Esophagus (tissue), 2 donors: ENCODE measurements around the gene ANKS1B. TPM values are rescaled to one million over a fixed set of nuclear protein-coding genes. Genes with fewer than 3 reads are reported as not detected.

Source experiments
- H3K27ac ChIP-seq, 2 donors: one replicate each; pipeline ENCODE4 v1.5.1; 2013; ENCODE audit warnings: low read depth in 2 of 2, mild to moderate bottlenecking in 2 of 2, inconsistent platforms in 1 of 2, low read length in 1 of 2, moderate library complexity in 1 of 2
- H3K27me3 ChIP-seq, 2 donors: one replicate each; pipeline ENCODE4 v1.6.1; 2013; ENCODE audit warnings: low read length in 2 of 2, control low read depth in 1 of 2, mild to moderate bottlenecking in 1 of 2; ENCODE audit not compliant: insufficient read depth in 2 of 2, control insufficient read depth in 1 of 2
- H3K36me3 ChIP-seq, 2 donors: one replicate each; pipeline ENCODE4 v1.6.1; 2013; ENCODE audit warnings: low read length in 1 of 2; ENCODE audit not compliant: control insufficient read depth in 2 of 2, insufficient read depth in 2 of 2
- H3K4me1 ChIP-seq, 2 donors: one replicate each; pipeline ENCODE4 v1.6.1; 2013; ENCODE audit warnings: low read length in 1 of 2; ENCODE audit not compliant: control insufficient read depth in 2 of 2, insufficient read depth in 2 of 2
- H3K4me3 ChIP-seq, 2 donors: one replicate each; pipeline ENCODE4 v1.5.1; 2013; ENCODE audit warnings: low read length in 2 of 2, mild to moderate bottlenecking in 2 of 2, low read depth in 1 of 2, moderate library complexity in 1 of 2
- H3K9me3 ChIP-seq, 2 donors: one replicate each; pipeline ENCODE4 v1.6.1; 2013; ENCODE audit warnings: mild to moderate bottlenecking in 2 of 2, low read depth in 1 of 2, low read length in 1 of 2, moderate library complexity in 1 of 2; ENCODE audit not compliant: control insufficient read depth in 2 of 2, insufficient read depth in 1 of 2
- WGBS, 2 donors: extraction: QIAGEN DNeasy Blood & Tissue Kit; methylation state at CpG; one replicate each; pipeline ENCODE4 v1.1.7; 2013; 5-methylcytosine and 5-hydroxymethylcytosine counted together
- polyA plus RNA-seq, 2 donors: library from polyadenylated mRNA; stranded (reverse); fragments of 200-250 nt; gene quantifications; one replicate each; pipeline ENCODE4 v1.2.3, GENCODE V29; 2013
- donor health status: healthy with polysubstance abuse.
- donor health status: Bipolar disorder and iron deficiency.

The ANKS1B gene
- polyA plus RNA-seq, 2 donors = 0.85 to 1.0 TPM

DNA sequence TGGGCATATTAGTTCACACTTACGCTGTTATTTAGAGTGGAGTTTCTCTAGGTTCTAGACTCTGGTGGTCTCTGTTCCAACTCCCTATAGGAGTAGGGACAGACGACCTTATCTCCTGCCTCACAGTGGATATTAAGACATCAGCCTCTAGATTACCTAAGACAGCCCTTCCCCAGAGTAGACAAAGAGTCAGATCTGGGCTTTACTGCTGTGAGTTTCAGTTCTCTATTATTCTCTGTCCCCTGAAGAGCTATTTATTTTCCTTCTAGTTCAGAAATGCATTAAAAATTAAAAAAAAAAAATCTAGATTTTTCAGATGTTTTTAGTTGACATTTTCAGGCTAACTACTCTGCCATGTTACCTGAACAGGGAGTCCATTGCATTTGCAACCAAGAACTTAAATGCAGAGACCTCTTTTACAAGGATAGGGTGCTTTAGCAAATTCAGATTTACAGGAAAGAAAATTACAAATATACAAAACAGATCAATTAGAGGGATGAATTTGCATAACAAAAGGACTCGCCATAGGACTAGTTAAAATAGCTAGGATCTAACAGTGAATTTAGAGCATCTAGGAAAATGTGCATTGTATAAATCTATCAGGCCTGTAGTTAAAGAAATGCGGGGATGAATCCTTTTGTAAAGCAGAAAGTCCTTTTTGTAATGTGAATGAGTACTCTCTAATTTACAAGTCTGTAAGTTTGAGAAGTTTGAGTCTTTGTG is 958.2 kb downstream of the ANKS1B start:
- H3K9me3 ChIP-seq = no peaks in the 10 kb centered on the region
- H3K4me3 ChIP-seq = no peak overlapping the region
- H3K4me1 ChIP-seq = peaks cover 0 to 4% of the 10 kb centered on the region in 2 donors
- H3K27me3 ChIP-seq = no peaks in the 10 kb centered on the region
- H3K36me3 ChIP-seq = no peaks in the 10 kb centered on the region
- 91% methylated on average over 4 of the region's 4 CpGs for WGBS, 2 donors
- no peak overlapping the region for H3K27ac ChIP-seq

DNA sequence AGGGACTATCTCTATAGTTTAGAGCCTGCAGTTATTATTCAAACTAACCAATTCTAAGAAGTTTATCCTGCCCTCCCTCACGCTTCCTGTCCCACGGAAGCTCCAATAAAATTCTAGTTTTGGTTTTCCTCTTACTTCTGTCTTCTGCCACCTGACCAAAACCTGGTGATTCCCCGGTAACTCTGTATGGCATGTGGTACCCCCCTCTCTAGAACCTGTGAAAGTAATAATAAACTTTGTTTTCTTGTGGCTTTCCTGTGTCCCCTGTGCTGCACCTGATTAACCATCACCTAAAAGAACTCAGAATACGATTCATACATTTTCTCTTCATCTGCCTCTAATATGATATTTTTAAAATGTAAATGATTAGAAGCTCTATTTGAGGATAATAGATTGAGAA is 959.9 kb downstream of the ANKS1B start:
- Histone ChIP-seq H3K4me3 (no peak overlapping the region), H3K9me3 (no peaks in the 10 kb centered on the region), H3K27me3 (no peaks in the 10 kb centered on the region), H3K27ac (no peak overlapping the region), H3K36me3 (no peaks in the 10 kb centered on the region), H3K4me1 (peaks cover 0 to under 1% of the 10 kb centered on the region in 2 donors)
- WGBS, 2 donors = 86 to 90% methylated on average over 4 of the region's 4 CpGs

DNA sequence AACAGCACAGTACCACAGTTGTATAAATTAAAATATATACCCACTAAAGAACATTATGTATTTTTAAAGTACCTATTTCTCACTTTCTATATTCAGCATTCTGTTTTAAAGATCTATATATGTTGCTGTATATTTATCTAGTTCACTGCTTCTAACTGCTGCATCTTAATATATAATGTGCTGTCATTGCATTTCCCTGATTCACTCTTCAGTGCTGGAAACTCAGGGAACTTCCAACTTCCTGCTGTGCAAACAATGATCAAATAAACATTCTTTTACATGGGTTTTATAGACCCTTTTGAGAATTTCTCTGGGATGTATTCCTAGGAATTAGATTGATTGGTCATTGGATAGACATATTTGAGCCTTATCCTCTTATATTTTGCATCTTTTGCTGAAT is 960.5 kb downstream of the ANKS1B start:
- Histone ChIP-seq H3K4me3 (no peak overlapping the region), H3K9me3 (no peaks in the 10 kb centered on the region), H3K27me3 (no peaks in the 10 kb centered on the region), H3K27ac (no peak overlapping the region), H3K4me1 (no peaks in the 10 kb centered on the region), H3K36me3 (no peaks in the 10 kb centered on the region)

DNA sequence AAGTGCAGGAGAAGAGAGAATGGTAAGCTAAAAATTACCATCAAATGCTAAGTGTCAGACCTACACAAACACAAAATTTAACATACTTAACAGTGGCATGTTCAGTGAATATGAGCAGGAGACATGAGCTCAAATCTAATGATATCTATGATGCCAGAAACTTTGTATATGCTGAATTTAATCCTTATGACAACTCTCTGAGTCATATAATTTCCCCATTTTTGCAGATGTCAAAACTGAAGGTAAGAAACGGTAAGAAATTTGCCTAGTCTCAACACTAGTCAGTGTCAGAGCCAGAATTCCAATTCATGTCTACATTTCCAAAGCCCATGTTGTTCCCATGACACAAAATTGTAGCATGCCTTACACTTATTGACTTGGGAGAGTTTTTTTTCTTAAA is 963.9 kb downstream of the ANKS1B start:
- no peaks in the 10 kb centered on the region for H3K36me3 ChIP-seq
- no peak overlapping the region for H3K27ac ChIP-seq
- no peaks in the 10 kb centered on the region for H3K4me1 ChIP-seq
- 32 to 39% methylated on average over 1 of the region's 1 CpG for WGBS, 2 donors
- H3K4me3 ChIP-seq = no peak overlapping the region
- H3K9me3 ChIP-seq = no peaks in the 10 kb centered on the region
- H3K27me3 ChIP-seq = no peaks in the 10 kb centered on the region

DNA sequence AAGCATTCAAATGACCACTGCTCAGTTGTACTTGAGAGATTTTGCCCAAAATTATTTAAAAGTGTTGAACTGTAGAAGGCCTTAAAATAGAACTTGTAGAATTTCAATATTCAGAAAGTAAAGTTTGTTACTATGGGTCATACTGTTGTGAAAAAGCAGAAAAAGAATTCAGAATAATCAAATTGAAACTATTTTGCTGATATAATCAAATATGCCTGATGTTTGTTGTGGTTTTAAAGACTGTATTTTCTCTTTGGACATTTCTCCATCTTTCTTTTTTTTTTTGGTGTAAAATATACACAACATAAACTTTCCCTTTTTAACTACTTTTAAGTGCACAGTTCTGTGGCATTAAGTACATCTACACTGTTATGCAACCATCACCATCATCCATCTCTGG is 964.9 kb downstream of the ANKS1B start:
- Histone ChIP-seq H3K36me3 (no peaks in the 10 kb centered on the region), H3K27ac (no peak overlapping the region), H3K27me3 (no peaks in the 10 kb centered on the region), H3K4me1 (no peaks in the 10 kb centered on the region), H3K9me3 (no peaks in the 10 kb centered on the region), H3K4me3 (no peak overlapping the region)

DNA sequence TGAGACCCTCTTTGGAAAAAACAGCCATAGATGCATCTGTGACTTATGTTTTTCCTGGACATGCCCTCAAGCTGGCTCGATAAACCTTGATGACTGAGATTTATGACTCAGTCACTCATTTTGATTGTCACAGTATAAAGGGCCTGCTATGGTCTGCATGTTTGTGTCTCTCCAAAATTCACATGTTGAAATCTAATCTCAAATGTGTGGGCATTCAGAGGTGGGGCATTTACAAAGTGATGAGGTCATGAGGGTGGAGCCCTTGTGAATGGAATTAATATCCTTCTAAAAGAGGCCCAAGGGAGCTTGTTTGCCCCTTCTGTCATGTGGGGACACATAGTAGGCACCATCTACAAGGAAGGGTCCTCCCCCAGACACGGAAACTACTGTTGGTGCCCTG is 966.8 kb downstream of the ANKS1B start:
- Histone ChIP-seq H3K27me3 (no peaks in the 10 kb centered on the region), H3K36me3 (no peaks in the 10 kb centered on the region), H3K9me3 (no peaks in the 10 kb centered on the region), H3K4me1 (no peaks in the 10 kb centered on the region), H3K4me3 (no peak overlapping the region), H3K27ac (no peak overlapping the region)
- WGBS, 2 donors = 62 to 72% methylated on average over 2 of the region's 2 CpGs

DNA sequence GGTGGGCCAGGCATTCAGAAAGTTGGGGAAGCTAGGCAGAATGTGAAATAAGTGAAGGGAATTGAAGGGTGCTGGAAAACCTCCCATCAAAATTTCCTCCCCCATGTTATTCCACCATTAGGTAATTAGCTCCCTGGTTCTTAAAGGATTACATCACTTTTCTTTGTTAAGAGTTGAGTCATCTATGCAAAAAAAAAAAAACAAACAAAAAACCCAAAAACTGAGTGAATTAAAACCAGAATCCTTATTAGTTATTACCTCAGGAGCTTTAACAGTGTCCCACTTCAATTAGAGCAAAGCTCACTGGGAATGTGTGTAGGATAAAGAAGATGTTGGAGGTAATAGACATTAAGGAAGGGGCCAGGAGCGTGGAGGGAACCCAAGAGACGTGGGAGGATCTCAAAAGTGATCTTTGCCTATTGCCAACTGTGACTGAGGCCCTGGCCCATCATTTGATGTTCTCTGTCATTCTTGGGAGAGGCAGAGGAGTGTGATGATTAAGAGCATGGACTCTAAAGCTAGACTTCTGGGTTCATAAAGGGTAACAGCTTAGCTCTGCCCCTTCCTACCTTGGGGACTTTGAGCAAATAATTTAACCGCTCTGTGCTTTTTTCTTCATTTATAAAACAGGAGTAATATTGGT is 975.0 kb downstream of the ANKS1B start:
- H3K27ac ChIP-seq = no peak overlapping the region
- no peaks in the 10 kb centered on the region for H3K9me3 ChIP-seq
- H3K4me1 ChIP-seq = no peaks in the 10 kb centered on the region
- no peaks in the 10 kb centered on the region for H3K27me3 ChIP-seq
- H3K4me3 ChIP-seq = no peak overlapping the region
- 75 to 77% methylated on average over 3 of the region's 3 CpGs for WGBS, 2 donors
- H3K36me3 ChIP-seq = no peaks in the 10 kb centered on the region

DNA sequence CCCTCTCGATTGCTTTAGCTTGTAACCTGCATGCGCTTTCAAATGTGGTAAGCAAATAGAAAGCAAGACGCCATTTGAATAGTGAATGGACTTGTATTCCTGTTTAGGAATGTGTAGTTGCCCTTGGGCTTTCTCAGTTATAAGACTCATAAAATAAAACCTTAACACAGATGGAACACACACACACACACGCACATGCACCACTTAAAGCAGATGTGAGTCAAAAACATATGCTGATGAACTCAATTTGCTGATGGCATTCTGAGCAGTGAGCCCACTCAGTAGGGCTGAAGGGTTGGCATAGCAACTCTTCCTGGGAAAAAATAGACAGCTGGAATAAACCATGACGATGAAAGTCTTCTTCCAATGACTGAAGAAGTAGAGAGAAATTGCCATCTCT is 979.1 kb downstream of the ANKS1B start:
- Histone ChIP-seq H3K4me1 (no peaks in the 10 kb centered on the region), H3K9me3 (no peaks in the 10 kb centered on the region), H3K4me3 (no peak overlapping the region), H3K27me3 (no peaks in the 10 kb centered on the region), H3K36me3 (no peaks in the 10 kb centered on the region), H3K27ac (no peak overlapping the region)
- WGBS, 2 donors = 74 to 77% methylated on average over 5 of the region's 5 CpGs

DNA sequence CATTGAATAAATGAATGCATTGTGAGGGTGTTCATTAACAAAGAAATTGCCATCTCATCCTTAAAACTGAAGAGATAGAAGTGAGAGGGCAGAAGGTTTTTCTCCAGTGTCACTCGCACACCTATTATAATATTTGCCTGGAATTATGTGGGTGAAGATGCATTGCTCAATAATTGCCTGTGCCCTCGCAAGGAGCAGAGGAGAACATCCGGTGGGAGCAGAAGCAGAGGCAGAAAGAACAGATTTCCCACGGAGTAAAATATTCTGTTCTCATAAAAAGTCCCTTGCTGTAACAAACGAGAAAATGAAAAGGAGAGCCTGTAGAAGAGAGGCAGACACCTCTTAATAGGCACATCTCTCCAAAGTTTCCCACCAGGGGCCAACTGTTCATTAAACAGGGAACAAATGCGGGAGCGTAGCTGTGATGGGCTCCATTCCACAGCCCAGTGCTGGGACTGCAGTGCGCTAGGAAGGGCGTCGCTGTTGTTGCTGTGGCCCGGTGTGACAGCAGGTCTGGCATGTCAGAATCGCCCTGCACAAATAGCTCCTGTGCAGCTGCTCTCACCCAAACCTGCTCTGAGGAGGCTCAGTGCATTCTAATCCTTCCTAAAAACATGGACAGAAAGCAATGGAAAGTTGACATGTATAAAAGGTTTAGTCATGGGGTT is 979.8 kb downstream of the ANKS1B start:
- Histone ChIP-seq H3K27ac (no peak overlapping the region), H3K36me3 (no peaks in the 10 kb centered on the region), H3K9me3 (no peaks in the 10 kb centered on the region), H3K4me3 (no peak overlapping the region), H3K27me3 (no peaks in the 10 kb centered on the region), H3K4me1 (no peaks in the 10 kb centered on the region)
- 84 to 88% methylated on average over 12 of the region's 12 CpGs for WGBS, 2 donors

DNA sequence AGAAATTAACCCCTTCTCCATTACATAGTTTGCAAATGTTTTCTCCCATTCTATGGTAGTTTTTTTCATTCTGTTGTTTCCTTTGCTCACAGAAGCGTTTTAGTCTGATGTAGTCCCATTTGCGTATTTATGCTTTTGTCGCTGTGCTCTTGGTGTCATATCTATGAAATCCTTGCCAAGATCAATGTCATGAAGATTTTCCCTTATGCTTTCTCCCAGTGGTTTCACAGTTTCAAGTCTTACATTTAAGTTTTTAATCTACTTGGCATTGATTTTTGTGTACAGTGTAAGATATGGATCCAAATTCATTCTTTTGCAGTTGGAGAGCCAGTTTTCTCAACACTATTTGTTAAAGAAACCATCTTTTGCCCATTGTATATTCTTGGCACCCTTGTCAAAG is 982.0 kb downstream of the ANKS1B start:
- Histone ChIP-seq H3K36me3 (no peaks in the 10 kb centered on the region), H3K4me3 (no peak overlapping the region), H3K4me1 (no peaks in the 10 kb centered on the region), H3K9me3 (no peaks in the 10 kb centered on the region), H3K27ac (no peak overlapping the region), H3K27me3 (no peaks in the 10 kb centered on the region)
- 85 to 93% methylated on average over 3 of the region's 3 CpGs for WGBS, 2 donors
